Rectal smooth muscle tissue (tissue), 1 donor: ENCODE measurements around the gene TNFRSF1B.

ENCODE experiments used
- H3K27ac ChIP-seq: one replicate; pipeline ENCODE4 v1.7.0; 2013; ENCODE audit warnings: low read depth, low read length, inconsistent platforms
- H3K27me3 ChIP-seq: one replicate; pipeline ENCODE4 v1.7.0; 2013; ENCODE audit warnings: low read length; ENCODE audit not compliant: control insufficient read depth, insufficient read depth
- H3K36me3 ChIP-seq: one replicate; pipeline ENCODE4 v1.7.0; 2013; ENCODE audit warnings: low read length; ENCODE audit not compliant: control insufficient read depth, insufficient read depth
- H3K4me1 ChIP-seq: one replicate; pipeline ENCODE4 v1.7.0; 2013; ENCODE audit warnings: low read length; ENCODE audit not compliant: control insufficient read depth, insufficient read depth
- H3K4me3 ChIP-seq: one replicate; pipeline ENCODE4 v1.7.0; 2013; ENCODE audit warnings: low read length
- H3K9ac ChIP-seq: one replicate; pipeline ENCODE4 v1.7.0; 2013; ENCODE audit warnings: low read length

The TNFRSF1B gene

GRCh38 chr1:12167493-12168429 is 970 bp downstream of the TNFRSF1B start:
- H3K4me3 ChIP-seq: peak overlapping the region; percentile 69
- H3K36me3 ChIP-seq: no peaks in the 10 kb centered on the region
- peak overlapping the region; percentile 17 for H3K27ac ChIP-seq
- peak overlapping the region; percentile 64 for H3K9ac ChIP-seq
- no peaks in the 10 kb centered on the region for H3K27me3 ChIP-seq
- H3K4me1 ChIP-seq: no peaks in the 10 kb centered on the region

DNA sequence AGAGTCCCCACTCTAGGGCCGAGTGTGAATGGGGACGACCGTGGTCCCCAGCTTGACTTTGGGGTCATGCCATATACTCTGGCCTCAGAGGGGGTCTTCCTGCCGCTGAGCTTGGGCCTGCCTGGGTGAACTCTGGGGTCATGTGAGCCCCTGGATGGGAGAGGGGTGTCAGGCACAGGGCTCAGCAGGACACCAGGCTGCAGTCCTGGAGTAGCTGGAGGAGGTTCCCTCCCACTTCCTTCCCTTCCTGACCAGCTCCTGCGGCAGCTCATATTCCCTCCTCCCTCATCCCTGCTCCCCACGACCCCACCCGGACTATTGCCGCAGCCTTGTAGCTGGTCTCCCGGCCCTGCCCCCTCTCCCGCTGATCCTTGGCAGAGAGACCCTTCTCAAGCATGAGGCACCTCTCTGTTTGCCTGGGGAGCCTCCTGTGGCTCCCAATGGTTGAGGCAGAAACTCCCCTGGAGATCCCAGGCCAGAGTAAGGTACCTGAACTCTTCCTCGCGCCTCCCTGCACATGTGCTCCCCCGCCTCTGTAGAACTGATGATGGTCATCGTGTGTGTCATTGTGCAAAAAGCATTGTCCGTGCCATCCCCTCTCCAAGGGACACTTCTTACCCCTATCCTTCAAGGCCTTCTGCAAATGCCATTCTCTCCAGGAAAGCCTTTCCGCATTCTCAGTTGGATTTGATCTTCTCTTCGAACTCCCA is 1.8 kb downstream of the TNFRSF1B start:
- peak overlapping the region; percentile 7 for H3K9ac ChIP-seq
- H3K4me3 ChIP-seq: peak overlapping the region; percentile 69
- H3K36me3 ChIP-seq: no peaks in the 10 kb centered on the region
- no peaks in the 10 kb centered on the region for H3K27me3 ChIP-seq
- H3K27ac ChIP-seq: no peak overlapping the region
- no peaks in the 10 kb centered on the region for H3K4me1 ChIP-seq

- Histone ChIP-seq H3K36me3 (no peaks in the 10 kb centered on the region), H3K4me1 (no peaks in the 10 kb centered on the region), H3K9ac (no peak overlapping the region), H3K4me3 (no peak overlapping the region), H3K27ac (no peak overlapping the region), H3K27me3 (no peaks in the 10 kb centered on the region)
These were observed 2.8 kb downstream of the TNFRSF1B start for GRCh38 chr1:12169442-12170135.

GRCh38 chr1:12170263-12170671 is 3.5 kb downstream of the TNFRSF1B start:
- H3K27ac ChIP-seq: no peak overlapping the region
- no peak overlapping the region for H3K4me3 ChIP-seq
- H3K9ac ChIP-seq: no peak overlapping the region
- H3K27me3 ChIP-seq: no peaks in the 10 kb centered on the region
- H3K4me1 ChIP-seq: peaks cover 3% of the 10 kb centered on the region
- no peaks in the 10 kb centered on the region for H3K36me3 ChIP-seq

GRCh38 chr1:12171206-12172041 is 4.6 kb downstream of the TNFRSF1B start:
- H3K4me1 ChIP-seq: peaks cover 3% of the 10 kb centered on the region
- H3K27ac ChIP-seq: no peak overlapping the region

DNA sequence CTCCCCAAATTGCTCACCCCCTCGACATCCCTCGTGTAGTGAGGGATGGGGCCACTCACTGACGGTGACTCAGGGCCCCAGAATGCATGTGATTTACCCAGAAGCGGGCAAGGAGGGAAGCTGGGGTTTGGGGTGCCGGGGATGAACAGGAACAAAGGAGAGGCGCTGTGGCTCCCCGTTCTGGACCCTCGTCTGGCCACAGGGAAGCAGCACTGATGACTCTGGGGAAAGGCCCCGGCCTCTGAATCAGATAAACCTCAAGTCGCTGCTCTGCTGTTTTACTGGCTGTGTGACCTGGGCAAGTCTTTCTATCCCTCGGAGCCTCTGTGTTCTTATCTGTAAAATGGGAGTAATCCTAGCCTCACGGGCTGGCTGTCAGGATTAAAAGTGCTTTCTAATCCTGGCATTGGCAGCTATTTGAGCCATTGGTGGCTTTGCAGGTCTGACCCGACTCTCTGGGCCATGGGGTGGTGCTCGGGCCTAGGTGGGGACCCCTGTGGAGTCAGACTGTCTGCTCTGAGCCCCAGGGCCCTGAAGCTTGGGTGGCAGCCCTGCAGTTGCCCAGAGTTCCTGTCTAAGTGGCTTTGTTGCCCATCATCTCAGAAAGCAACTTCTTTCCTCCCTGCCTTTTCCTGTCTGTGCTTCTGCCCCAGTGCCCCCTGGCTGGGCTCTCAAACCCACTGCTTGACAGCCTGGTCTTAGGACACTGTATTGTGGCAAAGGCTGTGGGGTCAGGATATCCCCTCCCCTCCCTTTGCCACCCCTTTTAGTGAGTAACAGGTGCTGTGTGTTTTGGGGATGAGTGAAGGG is 5.5 kb downstream of the TNFRSF1B start:
- Histone ChIP-seq H3K9ac (no peak overlapping the region), H3K27me3 (no peaks in the 10 kb centered on the region), H3K4me1 (peaks cover 3% of the 10 kb centered on the region), H3K36me3 (no peaks in the 10 kb centered on the region), H3K27ac (no peak overlapping the region), H3K4me3 (no peak overlapping the region)

More at GRCh38 chr1:12171206-12172041, 4.6 kb downstream of the TNFRSF1B start:
- Histone ChIP-seq H3K27me3 (no peaks in the 10 kb centered on the region), H3K4me3 (no peak overlapping the region), H3K36me3 (no peaks in the 10 kb centered on the region), H3K9ac (no peak overlapping the region)

- no peak overlapping the region for H3K9ac ChIP-seq
- no peak overlapping the region for H3K4me3 ChIP-seq
- H3K4me1 ChIP-seq: peaks cover 3% of the 10 kb centered on the region
- H3K27ac ChIP-seq: peak overlapping the region; percentile 19
- no peaks in the 10 kb centered on the region for H3K27me3 ChIP-seq
- H3K36me3 ChIP-seq: no peaks in the 10 kb centered on the region
These were observed 6.3 kb downstream of the TNFRSF1B start for GRCh38 chr1:12173041-12173509.

- no peaks in the 10 kb centered on the region for H3K27me3 ChIP-seq
- H3K27ac ChIP-seq: peak overlapping the region; percentile 19
- H3K36me3 ChIP-seq: no peaks in the 10 kb centered on the region
- peaks cover 3% of the 10 kb centered on the region for H3K4me1 ChIP-seq
- no peak overlapping the region for H3K9ac ChIP-seq
- H3K4me3 ChIP-seq: no peak overlapping the region
These were observed 6.9 kb downstream of the TNFRSF1B start for GRCh38 chr1:12173631-12174121.

DNA sequence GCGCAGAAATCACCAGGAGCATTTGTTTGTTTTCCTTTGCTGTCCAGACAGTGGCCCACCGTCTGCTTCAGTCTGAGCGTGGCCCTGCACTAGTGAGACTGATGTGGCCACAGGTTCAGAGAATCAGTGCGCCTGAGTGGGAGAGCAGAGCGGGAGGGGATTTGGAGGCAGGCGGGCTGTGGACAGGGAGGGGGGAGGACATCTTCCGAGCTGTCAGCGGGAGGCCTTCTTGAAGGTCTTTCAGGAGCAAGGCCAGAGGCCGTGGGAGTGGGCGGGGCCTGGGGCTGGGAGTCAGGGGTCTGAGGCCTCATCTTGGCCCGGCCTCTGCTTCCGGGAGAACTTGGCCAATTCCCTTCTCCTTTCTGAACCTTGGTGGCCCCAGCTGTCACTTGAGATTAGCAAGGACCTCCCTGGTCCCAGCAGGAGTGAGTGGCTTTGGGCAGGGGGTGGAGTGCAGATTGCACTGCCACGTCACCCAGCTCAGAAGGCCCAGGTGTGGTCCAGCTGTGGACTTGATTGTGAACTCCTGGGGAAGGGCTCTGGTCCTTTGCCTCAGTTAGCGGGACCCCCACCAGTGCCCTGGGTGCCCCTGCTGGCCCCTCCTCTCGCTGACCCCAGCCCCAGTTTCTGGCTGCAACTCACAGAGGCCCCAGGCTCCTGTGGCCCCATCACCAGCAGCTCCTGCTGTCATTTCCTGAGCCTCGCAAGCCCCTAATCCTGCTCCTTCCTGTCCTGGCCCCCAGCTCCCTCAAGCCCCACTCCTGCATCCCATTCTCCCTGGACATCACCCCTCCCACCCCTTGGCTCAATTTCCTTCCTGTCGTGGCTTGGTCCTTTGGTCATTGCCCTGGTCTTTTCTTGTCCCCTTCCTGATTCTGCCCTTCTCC is 8.4 kb downstream of the TNFRSF1B start:
- H3K27ac ChIP-seq: peak overlapping the region; percentile 19
- H3K9ac ChIP-seq: no peak overlapping the region
- no peaks in the 10 kb centered on the region for H3K36me3 ChIP-seq
- no peaks in the 10 kb centered on the region for H3K27me3 ChIP-seq
- no peak overlapping the region for H3K4me3 ChIP-seq
- H3K4me1 ChIP-seq: peaks cover 3% of the 10 kb centered on the region

DNA sequence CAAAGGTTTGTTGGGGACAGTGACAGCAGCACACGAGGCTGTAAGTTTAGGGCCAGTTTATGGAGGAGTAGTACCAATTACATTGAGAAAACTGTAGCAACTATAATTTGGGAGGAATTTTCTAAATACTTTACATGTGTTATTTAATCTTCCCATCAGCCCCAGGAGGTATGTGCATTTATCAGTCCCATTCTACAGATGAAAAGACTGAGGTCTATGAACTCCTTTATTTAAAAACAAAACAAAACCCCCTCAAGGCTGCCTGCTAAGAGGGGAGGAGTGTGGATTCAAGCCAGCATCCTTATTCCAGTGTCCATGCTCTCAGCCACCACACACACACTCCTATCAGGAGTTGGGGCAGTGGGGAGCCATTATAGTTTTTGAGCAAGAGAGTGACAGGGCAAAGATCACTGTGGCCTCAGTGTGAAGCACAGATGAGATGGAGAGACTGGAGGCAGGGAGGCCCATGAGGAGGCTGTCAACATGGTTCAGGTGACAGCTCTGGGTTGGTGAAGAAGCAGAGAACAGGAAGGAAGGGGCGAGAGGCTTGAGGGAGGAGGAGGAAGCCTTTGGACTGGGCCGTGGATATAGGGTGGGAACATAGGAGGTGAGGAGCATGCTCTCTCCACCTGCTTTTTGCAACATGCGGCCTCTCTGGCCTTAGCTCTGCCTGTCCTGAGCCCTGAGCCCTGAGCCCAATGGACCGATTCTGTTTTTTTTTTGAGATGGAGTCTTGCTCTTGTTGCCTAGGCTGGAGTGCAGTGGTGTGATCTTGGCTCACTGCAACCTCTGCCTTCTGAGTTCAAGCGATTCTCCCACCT is 9.7 kb downstream of the TNFRSF1B start:
- no peak overlapping the region for H3K27ac ChIP-seq
- no peak overlapping the region for H3K9ac ChIP-seq
- H3K4me3 ChIP-seq: no peak overlapping the region
- peaks cover 3% of the 10 kb centered on the region for H3K4me1 ChIP-seq
- H3K27me3 ChIP-seq: no peaks in the 10 kb centered on the region
- H3K36me3 ChIP-seq: no peaks in the 10 kb centered on the region
